CD4-positive, alpha-beta T cell treated with Interleukin-21 for 1 hour (primary cell): ENCODE data around the gene SHFL.

ENCODE experiments used
- DNase-seq: peaks from one replicate; pipeline ENCODE4 v3.0.0-alpha.2; 2020

The SHFL gene

GRCh38 chr19:10088949-10089554, 2.9 kb downstream of the SHFL start:
- no peak for DNase-seq

GRCh38 chr19:10089801-10090375, 3.8 kb downstream of the SHFL start:
- no peak for DNase-seq

- DNase-seq: no peak
Observed at GRCh38 chr19:10091370-10091687, 5.2 kb downstream of the SHFL start.

DNA sequence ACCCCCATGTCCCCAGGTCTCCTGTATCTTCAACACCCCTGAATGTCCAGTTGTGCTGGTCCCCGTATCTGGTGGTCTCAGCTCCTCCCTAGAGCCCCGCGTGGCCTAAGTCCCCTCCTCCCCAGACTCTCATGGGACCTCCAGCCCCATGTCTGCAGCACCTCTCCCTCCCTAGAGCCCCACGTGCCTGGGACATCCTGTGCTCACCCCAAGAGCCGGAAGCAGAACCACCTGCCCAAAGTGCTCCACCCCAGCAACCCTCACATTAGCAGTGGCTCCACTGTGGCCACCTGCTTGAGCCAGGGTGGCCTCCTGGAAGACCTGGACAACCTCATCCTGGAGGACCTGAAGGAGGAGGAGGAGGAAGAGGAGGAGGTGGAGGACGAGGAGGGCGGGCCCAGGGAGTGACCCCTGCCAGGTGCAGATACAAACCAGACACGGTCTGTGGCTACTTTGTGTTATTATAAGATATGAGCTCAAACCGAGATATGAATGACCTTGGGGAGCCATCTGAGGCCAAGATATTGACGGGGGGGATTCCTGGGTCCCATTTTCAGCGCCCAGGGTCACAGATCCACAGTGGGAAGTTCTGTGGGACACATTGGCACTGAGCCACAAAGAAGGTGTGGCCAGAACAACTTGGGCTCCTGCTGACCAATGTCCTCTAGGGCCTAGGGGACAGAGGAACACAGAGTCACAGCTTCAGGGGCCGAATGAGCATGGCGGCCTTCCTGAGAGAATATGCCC, 6.0 kb downstream of the SHFL start:
- no peak for DNase-seq

DNA sequence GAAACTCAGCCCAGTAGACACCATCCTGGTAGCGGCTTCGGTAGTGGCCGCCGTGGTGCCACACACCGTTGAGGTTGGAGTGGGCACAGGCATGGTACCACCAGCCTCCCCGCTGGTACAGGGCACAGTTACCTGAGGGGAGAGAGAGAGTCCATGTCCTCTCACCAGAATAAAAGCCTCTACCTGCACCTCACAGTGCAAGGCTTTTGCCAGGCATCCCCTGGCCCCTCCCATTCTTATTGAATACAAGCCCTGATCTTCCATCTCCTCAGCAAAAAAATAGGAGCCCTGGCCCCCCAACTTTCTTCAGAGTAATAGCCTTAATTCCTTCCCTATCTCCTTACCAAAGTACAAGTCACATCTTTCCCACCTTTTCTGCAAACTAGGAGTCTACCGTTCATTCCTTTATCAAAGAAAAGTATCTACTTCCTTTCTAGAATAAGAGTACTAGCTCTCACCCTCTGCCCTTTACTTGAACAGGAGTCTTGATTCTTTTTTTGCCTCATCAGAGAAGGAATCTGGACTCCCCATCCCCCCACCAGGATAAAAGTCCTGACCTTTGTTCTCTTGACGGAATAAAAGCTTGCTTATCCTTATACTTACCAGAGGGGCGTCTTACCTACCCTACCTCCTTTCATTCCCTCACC, 6.7 kb downstream of the SHFL start:
- DNase-seq: no peak

DNA sequence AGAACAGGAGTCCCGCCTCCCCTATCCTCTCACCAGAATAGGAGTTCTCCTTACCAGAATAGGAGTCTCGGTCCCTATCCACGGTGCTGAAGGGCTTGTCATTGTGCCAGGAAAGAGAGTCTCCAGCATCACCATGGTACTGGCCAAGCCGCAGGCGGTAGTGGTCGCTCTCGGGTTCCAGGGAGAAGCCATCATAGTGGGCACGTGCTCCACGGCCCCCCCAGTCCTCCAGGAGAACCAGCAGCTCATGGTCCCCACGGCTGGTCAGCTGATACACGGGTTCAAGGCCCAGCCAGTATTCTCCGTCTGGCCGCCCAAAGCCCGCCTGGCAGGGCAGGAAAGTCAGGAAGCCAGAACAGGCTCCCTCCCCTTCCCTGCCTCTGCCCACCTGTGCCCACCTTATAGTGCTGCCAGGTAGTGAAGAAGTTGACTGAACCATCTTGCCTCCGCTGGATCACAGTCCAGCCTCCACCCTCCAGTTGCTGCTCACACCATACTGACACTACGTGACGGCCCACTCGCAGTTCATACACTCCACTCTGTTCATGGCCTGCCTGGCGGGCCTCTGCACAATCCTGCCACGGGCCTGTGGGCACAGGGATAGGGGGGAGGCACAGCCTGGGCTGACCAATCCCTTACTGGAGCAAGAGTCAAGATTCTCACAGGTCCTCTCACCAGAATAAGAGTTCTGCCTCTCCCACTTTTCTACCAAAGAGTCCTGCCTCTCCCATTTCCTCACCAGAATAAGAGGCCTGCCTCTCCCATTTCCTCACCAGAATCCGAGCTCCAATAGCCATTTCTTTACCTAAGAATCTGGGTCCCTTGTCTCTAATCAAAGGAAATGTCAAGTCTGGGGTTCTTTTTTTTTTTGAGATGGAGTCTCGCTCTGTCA, 7.4 kb downstream of the SHFL start:
- no peak for DNase-seq

DNA sequence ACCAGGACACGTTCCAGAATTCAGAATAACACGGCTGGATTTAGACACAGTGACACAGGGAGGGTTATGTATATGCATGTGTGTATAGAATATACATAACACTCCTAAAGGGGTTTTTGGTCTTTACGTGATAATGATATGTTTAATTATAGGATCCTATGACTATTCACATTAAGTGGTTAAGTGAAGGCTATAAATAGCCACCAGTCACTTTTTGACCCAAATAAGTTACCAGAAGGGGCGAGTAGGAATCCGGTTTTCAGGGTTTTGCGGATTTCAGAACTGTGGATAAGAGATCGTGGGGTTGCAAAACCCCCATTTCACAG, 9.5 kb downstream of the SHFL start:
- no peak for DNase-seq

DNA sequence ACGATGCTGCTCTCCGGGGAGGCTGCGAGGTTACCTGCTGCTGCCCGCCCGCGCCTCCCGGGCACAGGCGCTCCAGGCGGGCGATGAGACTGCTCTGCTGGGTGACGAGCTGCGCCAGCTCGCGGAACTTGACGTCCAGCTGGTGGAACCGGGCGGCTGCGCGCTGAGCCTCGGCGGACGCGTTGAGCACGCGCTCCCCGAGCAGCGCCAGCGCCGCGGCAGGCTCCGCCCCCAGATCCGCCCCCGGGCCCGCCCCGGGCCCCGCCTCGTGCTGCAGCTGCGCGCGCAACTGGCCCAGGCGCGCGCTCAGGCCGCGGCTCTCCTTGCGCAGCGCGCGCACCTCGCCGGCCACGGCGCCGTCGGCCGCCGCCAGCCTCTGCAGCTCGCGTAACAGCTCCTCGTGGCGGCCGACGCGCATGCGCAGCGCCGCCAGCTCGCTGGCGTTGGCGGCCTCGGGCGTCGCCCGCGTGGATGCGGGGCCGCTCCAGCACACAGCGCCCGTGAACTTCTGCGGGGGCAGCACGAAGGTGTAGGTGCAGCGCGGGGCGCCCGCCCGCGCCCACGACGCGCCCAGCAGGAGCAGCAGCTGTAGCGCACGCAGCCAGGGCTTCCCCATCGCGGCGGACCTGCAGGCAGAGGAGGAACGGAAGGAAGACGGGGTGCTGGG, 10.0 kb downstream of the SHFL start:
- DNase-seq: peak; percentile 93

DNA sequence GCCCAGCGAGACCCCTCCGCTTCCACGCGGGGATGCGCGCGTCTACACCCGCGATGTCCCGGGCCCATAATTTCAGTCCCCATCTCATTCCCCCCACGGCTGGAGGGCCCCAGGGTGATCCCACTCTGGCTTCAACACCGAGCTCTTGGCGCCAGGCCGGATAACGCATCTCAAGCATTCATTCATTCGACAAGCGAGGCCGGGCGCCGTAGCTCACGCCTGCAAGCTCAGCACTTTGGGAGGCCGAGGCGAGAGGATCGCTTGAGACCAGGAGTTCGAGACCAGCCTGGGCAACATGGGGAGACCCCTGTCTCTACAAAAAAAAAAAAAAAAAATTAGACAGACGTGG, 10.5 kb downstream of the SHFL start:
- no peak for DNase-seq

- DNase-seq: no peak
Observed at GRCh38 chr19:10100163-10100785, 14.2 kb downstream of the SHFL start.

- no peak for DNase-seq
Observed at GRCh38 chr19:10102787-10103236, 16.7 kb downstream of the SHFL start.

DNA sequence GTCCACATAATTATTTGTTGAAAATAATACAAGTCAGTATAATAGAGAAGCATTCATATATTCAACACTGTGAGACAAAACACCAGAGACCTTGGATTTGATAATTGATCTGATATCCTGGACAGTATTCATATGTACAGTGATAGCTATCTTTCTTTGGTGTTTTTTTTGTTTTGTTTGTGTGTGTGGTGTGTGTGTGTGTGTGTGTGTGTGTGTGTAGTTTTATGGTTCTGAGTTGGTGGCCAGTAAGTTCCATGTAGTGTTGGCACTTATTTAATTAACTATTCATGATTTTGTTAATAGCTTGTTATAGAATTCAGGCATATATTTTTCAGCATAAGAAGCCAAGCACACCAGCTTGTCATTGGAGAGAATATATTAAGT, 18.0 kb downstream of the SHFL start:
- DNase-seq: peak; percentile 43

GRCh38 chr19:10104665-10105508, 18.8 kb downstream of the SHFL start:
- DNase-seq: peak; percentile 95

DNA sequence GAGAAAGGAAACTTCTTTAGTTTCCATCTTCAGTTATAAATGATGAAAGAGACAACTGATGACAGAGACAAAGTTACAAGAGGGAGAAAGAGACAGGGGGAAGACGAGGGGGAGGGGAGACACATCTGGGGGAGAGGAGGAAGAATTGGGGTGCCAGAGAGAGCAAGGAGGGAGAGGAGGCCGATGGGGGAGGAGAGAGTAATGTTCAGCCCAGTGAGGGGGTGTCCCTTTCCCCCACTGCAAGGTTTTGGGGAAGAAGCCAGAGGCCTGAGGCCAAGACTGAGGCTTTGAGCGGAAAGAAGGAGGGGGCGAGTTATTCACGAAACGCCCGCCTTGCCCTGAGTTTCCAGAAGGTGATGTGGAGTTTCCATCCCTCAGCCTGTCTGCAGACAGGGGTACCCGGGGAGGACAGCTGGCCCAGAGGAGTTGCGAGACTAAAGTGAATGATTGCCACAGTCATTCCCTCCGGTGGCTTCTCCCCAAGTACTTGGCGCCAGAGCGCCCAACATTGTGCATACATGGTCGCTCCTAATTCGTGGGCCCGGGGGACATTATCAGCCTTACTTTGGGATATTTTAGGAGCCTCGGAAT, 19.5 kb downstream of the SHFL start:
- peak; percentile 71 for DNase-seq

- DNase-seq: peak; percentile 98
Observed at GRCh38 chr19:10106100-10106936, 20.2 kb downstream of the SHFL start, which contains the start of gene PPAN. PPAN (plus strand) TSS chr19:10106362; CDS start chr19:10106395, 33 bp downstream.

DNA sequence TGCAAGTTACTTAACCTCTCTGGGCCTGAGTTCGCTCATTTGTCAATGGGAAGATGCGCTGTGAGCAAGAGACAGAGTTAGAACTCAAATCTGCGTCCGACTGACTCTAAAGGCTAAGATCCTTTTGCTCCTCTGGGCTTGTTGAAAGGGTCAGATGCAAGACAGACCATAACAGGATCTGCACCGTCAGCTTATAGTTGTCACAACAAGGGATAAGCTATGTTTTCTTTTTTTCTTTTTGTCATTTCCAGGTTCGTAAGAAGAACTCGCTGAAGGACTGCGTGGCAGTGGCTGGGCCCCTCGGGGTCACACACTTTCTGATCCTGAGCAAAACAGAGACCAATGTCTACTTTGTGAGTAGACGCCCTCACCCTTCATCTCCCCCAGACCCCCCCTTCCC, 21.1 kb downstream of the SHFL start:
- DNase-seq: no peak

DNA sequence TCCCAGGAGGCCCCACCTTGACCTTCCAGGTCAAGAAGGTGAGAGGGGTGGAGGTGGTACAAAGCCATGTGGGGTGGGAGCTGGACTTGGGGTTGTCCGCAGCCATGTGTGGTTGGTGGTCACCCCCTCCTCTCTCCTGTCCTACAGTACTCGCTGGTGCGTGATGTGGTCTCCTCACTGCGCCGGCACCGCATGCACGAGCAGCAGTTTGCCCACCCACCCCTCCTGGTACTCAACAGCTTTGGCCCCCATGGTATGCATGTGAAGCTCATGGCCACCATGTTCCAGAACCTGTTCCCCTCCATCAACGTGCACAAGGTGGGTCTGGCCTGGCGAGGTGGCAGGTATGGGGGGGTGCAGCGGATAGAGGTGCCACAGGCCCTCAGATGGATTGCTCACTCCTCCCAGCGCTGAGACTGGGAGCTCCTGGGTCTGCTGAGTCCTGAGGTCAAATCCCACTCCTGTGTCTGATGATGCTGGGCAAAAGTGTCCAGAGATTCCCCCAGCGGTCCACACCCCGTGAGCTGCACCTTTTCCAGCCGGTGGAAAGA, 21.8 kb downstream of the SHFL start:
- no peak for DNase-seq

DNA sequence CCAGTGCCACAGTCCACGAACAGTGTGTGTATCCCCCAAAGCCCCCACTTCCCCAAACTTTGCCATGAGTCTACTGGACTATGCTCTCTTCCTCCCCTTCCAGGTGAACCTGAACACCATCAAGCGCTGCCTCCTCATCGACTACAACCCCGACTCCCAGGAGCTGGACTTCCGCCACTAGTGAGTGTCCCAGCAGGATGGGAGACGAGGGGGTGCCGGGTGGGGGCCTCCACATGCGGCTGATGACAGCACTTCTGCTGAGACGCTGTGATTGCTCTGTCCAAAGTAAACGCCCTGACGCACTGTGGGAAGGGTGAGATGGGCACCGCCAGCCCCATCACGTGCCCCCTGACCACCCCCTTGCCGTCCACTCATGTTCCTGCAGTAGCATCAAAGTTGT, 23.4 kb downstream of the SHFL start:
- no peak for DNase-seq
